SK-N-MC (cell line): ENCODE data around the gene NUTM2E.
"Not testable (repeated sequence)": the region's sequence is repeated elsewhere in the genome, so short reads cannot be mapped to it uniquely, and the experiment has no call there.

ENCODE experiments used
- EZH2 ChIP-seq: fragments of 200-600 bp; sonication (generic); IDR thresholded peaks from one replicate; pipeline ENCODE4 v1.6.1; 2017; ENCODE audit warnings: antibody characterized with exemption
- FOXP2 ChIP-seq: optimal IDR thresholded peaks from 2 replicates; pipeline ENCODE3; 2011; ENCODE audit warnings: mild to moderate bottlenecking, moderate library complexity; ENCODE audit not compliant: insufficient read depth; ENCODE audit errors: extremely low read length, control extremely low read depth
- POLR2AphosphoS5 ChIP-seq: IDR thresholded peaks from 2 replicates; pipeline ENCODE4 v1.6.1; 2012; ENCODE audit warnings: mild to moderate bottlenecking, low read depth, low read length, borderline replicate concordance

DNA sequence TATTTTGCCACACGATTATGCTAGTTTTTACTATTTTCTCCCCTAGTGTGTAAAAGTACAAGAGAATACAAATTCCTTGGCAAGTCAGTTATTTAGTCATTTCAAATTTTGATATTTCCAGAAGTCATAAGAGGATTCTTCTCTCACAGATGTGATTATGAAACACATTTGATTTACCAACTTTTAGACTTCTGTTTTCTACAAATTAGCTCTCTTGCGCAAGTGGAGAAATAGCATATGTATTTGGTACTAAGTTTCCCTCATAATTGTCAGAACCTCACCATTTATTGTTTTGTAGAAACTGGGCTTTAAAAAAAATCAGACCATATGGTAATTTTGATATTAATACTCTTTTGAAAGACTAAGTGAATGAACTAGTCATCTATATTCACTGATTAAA, 9.4 kb downstream of the NUTM2E start:
- TF ChIP-seq EZH2, POLR2AphosphoS5, FOXP2: not testable (repeated sequence)
